Lung microvascular endothelial cell (primary cell): ENCODE results near the gene AVP. TPM values are rescaled to one million over a fixed set of nuclear protein-coding genes. Genes with fewer than 3 reads are reported as not detected.
A peak's percentile ranks its signal among the peaks of the same experiment; 100 is the strongest.

Experiments used
- DNase-seq, 2 donors: peaks; one replicate each; pipeline versions ENCODE4 v3.0.0 to v3.0.0-alpha.2; 2010; ENCODE audit warnings: low read depth in 2 of 2
- total RNA-seq: library from RNA; depleted of rRNA; stranded (reverse); fragments of >200 nt; gene quantifications from 2 replicates; pipeline ENCODE4 v1.2.1, GENCODE V29; 2014

The AVP gene
- total RNA-seq, 1 donor from 2014 or later, result not detected

DNA sequence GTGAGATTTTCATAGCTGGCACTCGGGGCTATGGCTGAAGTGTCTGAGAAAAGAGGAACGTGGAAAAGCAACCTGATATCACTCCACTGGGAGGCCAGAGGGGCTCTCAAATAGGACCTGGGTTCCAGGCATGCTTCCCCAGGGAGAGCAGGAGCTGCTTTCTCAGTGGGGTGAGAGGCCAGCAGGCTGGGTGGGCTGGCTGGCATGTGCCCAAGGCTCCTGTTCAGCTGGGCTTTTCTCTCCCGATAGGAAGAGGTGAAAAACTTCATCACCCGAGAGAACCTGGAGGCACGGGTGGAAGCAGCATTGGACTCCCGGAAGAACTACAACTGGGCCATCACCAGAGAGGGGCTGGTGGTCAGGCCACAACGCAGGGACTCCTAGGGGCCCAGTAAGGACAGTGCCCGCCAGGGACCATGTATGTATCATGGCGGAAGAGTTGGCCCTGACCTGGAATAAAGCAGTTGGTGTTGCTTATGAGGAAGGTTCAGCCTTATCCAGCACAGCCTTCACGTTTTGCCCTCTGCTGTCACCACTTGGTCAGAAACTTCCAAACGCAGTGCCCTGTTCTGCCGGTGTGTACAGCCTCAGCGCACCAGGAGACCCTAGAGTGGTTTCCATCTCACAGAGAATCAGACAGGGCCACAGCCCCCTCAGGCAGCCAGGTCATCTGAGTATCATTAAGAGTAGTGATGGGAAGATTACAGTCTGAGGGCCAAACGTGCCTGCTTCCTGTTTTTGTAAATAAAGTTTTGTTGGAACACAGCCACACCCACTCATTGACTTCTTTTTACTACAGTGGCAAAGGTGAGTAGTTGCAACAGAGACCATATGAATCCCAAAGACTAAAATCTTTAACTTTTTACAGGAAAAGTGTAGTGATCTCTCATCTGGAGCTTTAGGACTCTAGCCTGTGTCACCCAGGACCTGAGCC is 36.8 kb downstream of the AVP start:
- DNase-seq, result no peak

DNA sequence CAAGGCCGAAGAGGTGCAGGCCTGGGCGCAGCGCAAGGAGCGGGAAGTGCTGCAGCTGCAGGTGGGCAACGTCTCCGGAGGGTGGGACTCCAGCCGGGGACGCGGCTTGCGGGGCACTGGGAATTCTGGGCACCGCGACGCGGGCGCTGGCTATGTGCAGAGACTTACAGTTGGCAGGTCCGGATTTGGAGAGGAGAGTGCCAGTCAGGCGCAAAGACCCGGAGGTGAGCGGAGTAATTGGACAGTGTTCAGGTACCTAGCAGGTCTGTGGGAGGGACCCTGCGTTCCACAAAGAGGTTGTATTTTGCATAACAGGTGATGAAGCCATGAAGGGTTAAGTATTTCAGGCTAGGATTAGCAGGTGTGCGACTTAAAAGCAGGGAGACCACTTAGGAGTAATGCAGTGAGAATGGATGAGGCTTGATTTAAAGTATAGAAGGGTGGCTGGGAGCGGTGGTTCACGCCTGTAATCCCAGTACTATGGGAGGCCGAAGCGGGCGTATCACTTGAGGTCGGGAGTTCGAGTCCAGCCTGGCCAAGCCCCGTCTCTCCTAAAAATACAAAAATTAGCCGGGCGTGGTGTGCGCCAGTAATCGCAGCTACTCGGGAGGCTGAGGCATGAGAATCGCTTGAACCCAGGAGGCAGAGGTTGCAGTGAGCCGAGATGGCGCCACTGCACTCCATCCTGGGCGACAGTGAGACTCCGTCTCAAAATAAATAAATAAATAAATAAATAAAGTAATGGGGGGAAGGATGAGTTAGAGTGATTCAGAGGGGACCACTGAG is 37.7 kb downstream of the AVP start:
- no peak for DNase-seq

DNA sequence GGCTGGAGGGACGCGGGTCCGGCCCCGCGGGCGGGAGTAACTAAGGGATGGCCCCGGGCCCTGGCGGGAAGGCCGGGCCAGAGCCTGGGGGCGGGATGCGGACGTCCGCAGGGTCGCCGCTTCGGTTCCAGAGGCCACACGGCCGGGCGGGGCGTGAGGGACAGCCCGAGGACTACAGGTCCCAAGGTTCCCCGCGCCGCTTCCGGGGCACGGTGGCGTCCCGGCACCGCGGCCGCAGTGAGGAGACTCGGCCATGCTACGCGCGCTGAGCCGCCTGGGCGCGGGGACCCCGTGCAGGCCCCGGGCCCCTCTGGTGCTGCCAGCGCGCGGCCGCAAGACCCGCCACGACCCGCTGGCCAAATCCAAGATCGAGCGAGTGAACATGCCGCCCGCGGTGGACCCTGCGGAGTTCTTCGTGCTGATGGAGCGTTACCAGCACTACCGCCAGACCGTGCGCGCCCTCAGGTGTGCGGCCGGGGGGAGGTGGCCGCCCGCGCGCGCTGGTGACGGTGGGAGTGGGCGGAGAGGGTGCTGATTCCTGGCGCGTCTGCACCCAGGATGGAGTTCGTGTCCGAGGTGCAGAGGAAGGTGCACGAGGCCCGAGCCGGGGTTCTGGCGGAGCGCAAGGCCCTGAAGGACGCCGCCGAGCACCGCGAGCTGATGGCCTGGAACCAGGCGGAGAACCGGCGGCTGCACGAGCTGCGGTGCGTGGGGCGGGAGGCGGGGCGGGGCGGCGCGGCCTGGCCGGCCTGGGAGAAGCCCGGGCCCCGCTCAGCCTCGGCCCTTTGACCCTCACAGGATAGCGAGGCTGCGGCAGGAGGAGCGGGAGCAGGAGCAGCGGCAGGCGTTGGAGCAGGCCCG is 38.5 kb downstream of the AVP start, which contains the start of gene MRPS26:
TSS of gene MRPS26 (plus strand) at position 237 of the 861 bp plus-strand sequence. CDS start at position 254, 17 bp downstream.
- peak; percentile 86 to 92 for DNase-seq

DNA sequence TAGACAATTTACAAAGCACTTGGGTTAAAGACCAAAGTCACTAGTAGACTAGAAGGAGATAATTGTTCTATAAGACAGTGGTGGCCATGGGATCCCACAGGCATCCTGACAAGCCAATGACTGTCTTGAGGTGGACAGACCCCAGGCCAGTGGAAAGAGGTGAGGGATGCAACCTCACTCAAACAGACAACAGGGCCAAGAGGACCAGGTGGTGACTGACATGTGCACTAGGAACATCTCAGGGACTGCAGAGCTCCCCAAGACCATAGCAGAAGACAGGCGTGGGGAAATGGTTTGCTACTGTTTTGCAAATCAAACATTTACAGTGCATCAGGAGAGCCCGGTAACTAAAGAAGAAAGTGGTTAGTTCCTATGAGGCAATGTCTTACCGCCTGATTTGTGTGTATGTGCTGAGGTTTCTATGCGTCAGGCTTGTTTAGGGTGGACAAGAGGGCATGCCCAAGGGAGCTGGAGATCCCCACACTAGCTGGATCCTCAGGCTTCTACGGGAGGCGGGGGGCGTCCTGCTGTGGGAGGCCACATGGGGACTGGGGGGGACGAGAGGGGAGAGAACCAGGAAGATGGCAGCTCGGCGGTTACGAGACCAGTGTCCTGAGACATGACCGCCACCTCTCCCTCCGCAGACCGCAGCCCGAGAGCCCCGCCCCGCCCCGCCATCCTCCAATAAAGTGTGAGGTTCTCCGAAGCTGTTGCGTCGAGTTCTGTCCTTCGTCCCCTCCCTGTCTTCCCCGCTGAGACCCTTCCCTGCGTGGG is 39.3 kb downstream of the AVP start:
- no peak for DNase-seq

DNA sequence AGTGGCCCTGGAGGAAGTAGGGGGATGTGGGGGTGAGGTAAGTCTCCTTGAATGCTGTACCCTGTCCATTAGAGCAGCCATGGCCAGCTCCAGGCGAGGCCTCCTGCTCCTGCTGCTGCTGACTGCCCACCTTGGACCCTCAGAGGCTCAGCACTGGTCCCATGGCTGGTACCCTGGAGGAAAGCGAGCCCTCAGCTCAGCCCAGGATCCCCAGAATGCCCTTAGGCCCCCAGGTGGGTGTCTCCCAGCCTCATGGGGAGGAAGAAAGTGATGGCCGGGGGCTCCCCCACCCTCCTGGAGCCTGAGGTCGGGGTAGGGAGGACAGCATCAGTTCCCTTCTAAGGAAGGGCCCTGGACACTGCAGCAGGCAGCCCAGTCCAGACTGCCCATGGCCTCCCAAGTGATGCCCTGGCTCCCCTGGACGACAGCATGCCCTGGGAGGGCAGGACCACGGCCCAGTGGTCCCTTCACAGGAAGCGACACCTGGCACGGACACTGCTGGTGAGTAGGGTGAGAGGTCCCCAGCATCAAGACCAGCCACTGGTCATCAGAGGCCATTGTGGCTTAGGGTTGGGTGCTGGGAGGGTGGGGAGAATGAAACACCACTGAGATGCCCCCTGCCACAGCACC is 40.1 kb downstream of the AVP start:
- no peak for DNase-seq

DNA sequence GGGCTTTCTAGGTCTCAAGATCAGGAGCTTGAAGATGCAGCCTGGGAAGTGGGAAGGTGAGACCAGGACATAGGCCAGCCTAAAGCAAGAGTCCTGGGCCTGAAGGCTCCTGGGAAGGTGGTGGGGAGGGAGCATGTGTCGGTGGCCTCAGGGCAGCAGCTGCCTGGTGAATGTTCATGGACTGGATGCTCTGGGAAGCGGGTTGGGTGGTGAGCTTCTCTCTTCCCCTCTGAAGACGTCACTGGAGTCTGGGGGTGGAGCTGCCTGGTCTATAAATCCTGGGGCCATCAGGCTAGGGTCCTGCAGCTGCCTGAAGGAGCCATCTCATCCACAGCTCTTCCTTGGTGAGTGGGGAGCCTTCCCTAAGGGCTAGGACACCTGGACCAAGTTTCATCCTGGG is 41.2 kb downstream of the AVP start, which contains the start of gene GNRH2:
TSS of gene GNRH2 (plus strand) at position 301 of the 400 bp plus-strand sequence. CDS start 793 bp downstream, outside the sequence.
- DNase-seq, result no peak

DNA sequence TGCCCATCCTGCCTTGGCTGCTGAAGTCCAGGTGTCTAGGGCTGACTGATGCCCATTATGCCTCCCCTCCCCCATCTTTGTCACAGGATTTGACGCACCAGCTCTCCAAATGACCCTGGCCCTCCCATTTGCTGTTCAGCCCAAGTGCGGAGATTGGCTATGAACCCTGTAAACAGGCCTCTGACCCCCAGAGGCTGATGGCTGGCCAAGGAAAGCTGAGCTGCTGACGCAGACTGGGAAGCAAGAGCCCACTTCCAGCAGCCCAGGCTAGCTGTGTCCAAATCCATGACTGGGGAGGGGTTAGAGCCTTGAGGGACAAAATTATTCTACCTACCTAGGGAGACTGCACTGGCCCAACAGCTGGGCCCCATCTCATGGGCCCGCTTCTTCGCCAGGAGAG is 41.9 kb downstream of the AVP start:
- no peak for DNase-seq

DNA sequence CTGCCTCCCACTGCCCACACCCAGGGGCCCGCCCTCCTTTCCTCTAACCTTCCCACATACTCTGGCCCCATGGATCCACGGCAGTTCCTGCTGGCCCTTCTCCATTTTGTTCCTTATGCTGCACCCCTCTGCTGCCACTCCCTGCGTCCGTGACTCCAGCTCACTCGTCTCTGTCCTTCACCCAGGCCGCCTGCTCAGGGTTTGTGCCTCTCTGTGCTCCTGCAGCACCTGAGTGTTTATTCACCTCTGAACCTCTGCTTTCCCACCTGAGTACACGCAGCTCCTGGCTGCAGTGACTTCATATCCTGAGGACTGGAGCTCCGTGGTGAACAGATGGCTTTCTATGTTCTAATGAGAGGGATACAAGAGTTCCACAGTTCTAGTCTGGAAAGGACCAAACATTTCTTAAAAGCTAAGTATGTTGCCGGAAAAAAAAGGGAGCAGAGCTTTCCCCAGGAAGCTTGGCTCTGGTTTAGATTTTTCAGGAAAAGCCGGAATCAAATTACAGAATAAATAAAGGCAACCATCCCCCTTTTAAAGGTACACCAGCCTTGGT is 42.6 kb downstream of the AVP start:
- peak; percentile 19 for DNase-seq

DNA sequence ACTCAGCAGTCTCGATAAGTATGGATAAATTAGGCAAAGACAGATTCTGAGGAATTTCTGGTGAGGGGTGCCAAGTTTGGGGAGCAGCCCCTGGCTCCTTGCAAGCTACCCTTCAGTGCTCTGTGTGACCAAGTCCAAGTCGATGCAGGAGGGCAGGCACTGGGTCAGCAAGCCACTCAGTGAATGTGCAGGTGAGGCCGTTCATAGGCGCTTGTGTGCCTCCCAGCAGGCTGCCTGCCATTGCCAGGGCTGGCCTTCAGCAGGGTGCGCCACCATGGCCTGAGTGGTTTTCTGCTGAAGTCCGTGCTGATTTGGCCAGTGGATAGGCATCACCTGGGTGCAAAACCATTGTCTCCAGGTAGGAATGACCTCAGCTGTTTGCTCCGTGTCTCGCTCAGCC is 44.4 kb downstream of the AVP start:
- DNase-seq, result no peak

DNA sequence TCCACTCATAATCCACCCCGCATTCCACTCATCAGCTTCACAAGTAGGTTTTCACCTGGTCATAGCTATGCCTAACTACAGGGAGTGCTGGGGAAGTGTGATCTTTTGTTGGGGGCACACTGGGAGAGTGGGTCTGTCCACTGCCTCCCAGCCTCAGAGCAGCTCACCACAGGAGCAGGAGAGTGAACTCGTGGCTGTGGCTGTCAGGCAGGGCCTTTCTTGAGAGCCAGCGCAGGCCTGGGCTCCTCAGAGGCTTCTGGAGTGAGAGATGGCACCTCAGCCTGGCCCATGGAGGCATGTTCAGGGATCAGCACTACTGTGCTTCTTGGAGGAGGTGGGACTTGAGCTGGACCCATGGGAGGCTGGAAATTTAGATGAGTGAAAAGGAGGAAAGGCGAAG is 45.1 kb downstream of the AVP start:
- DNase-seq, result no peak

DNA sequence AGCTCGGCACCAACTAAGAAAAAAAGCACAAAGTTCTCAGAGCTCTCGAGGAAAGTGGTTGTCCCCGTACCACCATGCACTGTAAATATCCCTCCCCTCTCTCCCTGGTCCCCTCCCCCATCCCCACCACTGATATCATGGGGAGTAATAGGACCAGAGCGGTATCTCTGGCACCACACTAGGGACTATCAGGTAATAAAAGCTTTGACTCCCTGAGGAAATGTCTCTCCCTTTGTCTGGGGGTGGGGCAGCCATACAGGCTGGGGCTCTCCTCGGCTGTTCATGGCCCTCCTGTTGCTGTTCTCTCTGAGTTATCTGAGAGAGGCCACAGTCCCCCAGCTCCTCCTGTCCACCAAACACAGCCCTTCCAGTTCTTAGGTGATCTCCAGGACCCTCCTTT is 46.1 kb downstream of the AVP start:
- no peak for DNase-seq

DNA sequence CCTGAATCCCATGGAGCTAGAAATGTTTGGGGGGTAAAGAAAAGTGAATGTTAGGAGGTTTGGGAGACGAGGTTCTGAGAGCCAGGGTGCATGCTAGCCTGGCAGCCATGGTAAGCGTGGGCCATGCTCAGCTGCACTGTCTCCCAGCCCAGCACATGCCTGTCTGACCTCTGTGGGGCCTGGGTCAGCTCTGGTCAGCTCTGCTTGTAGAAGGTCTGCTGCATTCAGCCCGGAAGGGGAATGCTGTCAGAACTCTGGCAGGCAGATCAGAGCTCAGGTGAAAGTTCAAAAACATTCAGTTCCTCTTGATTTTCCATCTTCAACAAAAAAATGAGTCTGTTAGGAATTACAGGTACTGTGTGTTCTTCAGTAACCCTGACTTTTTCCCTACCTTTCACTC is 46.9 kb downstream of the AVP start:
- DNase-seq, result peak in 1 of 2 donors; percentile 19

DNA sequence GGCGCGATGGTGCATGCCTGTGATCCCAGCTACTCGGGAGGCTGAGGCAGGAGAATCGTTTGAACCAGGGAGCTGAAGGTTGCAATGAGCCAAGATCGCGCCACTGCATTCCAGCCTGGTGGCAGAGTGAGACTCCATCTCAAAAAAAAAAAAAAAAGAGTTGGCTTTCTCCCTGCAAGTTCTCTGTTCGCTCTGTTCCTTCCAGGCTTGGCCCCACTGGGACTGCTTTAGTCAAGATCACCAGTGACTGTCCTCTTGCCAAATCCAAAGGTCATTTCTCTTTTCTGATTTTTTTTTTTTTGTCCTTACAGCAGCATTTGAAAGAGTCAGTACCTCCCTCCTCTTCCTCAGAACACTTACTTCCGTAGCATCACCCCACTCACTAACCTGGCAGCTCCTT is 51.9 kb downstream of the AVP start:
- DNase-seq, result no peak

Other genes with a start within 250 kb of the AVP start
- gene PCED1A, start 244.1 kb downstream of the AVP start, total RNA-seq, result 9.4 and 21.2 TPM in 2 replicates
- 35.1 and 39.1 TPM in 2 replicates for gene VPS16, start 244.0 kb downstream of the AVP start, total RNA-seq
- 19.8 and 22.2 TPM in 2 replicates for gene PTPRA, start 211.2 kb downstream of the AVP start, total RNA-seq
- not detected in 2 replicates for gene GNRH2, start 41.1 kb downstream of the AVP start, total RNA-seq
- gene MRPS26, start 38.7 kb downstream of the AVP start, total RNA-seq, result 28.8 and 32.1 TPM in 2 replicates
- not detected in 2 replicates for gene OXT, start 13.1 kb downstream of the AVP start, total RNA-seq
- gene FASTKD5, start 75.1 kb upstream of the AVP start, total RNA-seq, result 13.1 and 16.3 TPM in 2 replicates
- 2.0 TPM in 2 replicates for gene UBOX5, start 75.1 kb upstream of the AVP start, total RNA-seq
- gene LZTS3, start 88.8 kb upstream of the AVP start, total RNA-seq, result 3.1 and 7.7 TPM in 2 replicates
- gene DDRGK1, start 120.0 kb upstream of the AVP start, total RNA-seq, result 22.2 and 44.0 TPM in 2 replicates
- 27.7 and 34.5 TPM in 2 replicates for gene ITPA, start 124.8 kb upstream of the AVP start, total RNA-seq
- gene SLC4A11, start 154.5 kb upstream of the AVP start, total RNA-seq, result 5.2 and 23.8 TPM in 2 replicates